CD4-positive, alpha-beta T cell (primary cell): ENCODE measurements around the gene GPR31. TPM values are rescaled to one million over a fixed set of nuclear protein-coding genes. Genes with fewer than 3 reads are reported as not detected.
A peak's percentile ranks its signal among the peaks of the same experiment; 100 is the strongest.

Experiments used
- ATAC-seq: fragments of 200-7000 bp; cut with Tn5 transposase; one replicate; pipeline ENCODE4 v1.10.0; 2022; ENCODE audit warnings: mild to moderate bottlenecking; ENCODE audit not compliant: poor library complexity
- CTCF ChIA-PET: fragments of 350-600 bp; sonication (Branson Sonifier 250); formaldehyde crosslinking; loops from one replicate; lab custom pipeline; 2021; ENCODE audit warnings: antibody characterized with exemption, inconsistent platforms; lab: Charles Lee
- POLR2A ChIA-PET: fragments of 350-600 bp; sonication (Branson Sonifier 250); formaldehyde crosslinking; loops from one replicate; lab custom pipeline; 2021; ENCODE audit warnings: antibody characterized with exemption, inconsistent platforms; lab: Charles Lee
- DNase-seq, 14 experiments: peaks; one replicate each; pipeline ENCODE4 v3.0.0-alpha.2; 2013 to 2020; ENCODE audit warnings: mixed read lengths in 2 of 14
- H3K27ac ChIP-seq, 2 donors: one replicate each; pipeline versions ENCODE4 v1.5.1 to v1.7.0; 2013; ENCODE audit warnings: low read length in 2 of 2, low read depth in 1 of 2, mild to moderate bottlenecking in 1 of 2
- H3K27me3 ChIP-seq, 2 experiments: 1 replicate in 1 of 2; 2 replicates in 1 of 2; pipeline versions ENCODE4 v1.6.1 to v1.7.0; 2013; ENCODE audit warnings: low read length in 2 of 2, control low read depth in 1 of 2, mild to moderate bottlenecking in 1 of 2, moderate library complexity in 1 of 2; ENCODE audit not compliant: insufficient read depth in 2 of 2, control insufficient read depth in 1 of 2
- H3K36me3 ChIP-seq: one replicate; pipeline ENCODE4 v1.6.1; 2013; ENCODE audit warnings: low read length, control low read depth; ENCODE audit not compliant: insufficient read depth
- H3K4me1 ChIP-seq: one replicate; pipeline ENCODE4 v1.6.1; 2013; ENCODE audit warnings: low read length, control low read depth; ENCODE audit not compliant: insufficient read depth
- H3K4me3 ChIP-seq: one replicate; pipeline ENCODE4 v1.5.1; 2013; ENCODE audit warnings: mild to moderate bottlenecking, low read length, moderate library complexity
- H3K9me3 ChIP-seq, 2 experiments: 1 replicate in 1 of 2; 2 replicates in 1 of 2; pipeline versions ENCODE4 v1.6.1 to v1.7.0; 2013; ENCODE audit warnings: low read length in 2 of 2, mild to moderate bottlenecking in 2 of 2, control low read depth in 1 of 2, moderate library complexity in 1 of 2; ENCODE audit not compliant: control insufficient read depth in 1 of 2, insufficient read depth in 1 of 2
- H3K27ac Mint-ChIP-seq: one replicate; pipeline ENCODE4 v1.8.0; 2020; ENCODE audit warnings: mixed read lengths
- H3K27me3 Mint-ChIP-seq: one replicate; pipeline ENCODE4 v1.8.0; 2021; ENCODE audit warnings: mixed read lengths
- H3K36me3 Mint-ChIP-seq: one replicate; pipeline ENCODE4 v1.8.0; 2021; ENCODE audit warnings: low read depth, mixed read lengths
- H3K4me1 Mint-ChIP-seq: one replicate; pipeline ENCODE4 v1.8.0; 2021; ENCODE audit warnings: low read depth, mixed read lengths
- H3K4me3 Mint-ChIP-seq: one replicate; pipeline ENCODE4 v1.8.0; 2020; ENCODE audit warnings: mild to moderate bottlenecking, mixed read lengths
- H3K9me3 Mint-ChIP-seq: one replicate; pipeline ENCODE4 v1.8.0; 2020; ENCODE audit warnings: mixed read lengths
- intact Hi-C, 2 experiments: fragments of 100-400 bp; cut with DNase I in 1 of 2; cut with micrococcal nuclease in 1 of 2; formaldehyde crosslinking; loops; one replicate each; pipeline versions ENCODE4 v1.15.1 to v1.9.0; 2023 to 2025; cut with DNase I, micrococcal nuclease
- total RNA-seq, 174 experiments: library from RNA in 2 of 174; stranded (reverse) in 2 of 174; gene quantifications; one replicate each; pipeline ENCODE4 v1.2.3 and lab custom pipeline; 2021 to 2026
- TF ChIP-seq, protein P1 (sequence below): fragments of 200-600 bp; IDR thresholded peaks from one replicate; pipeline ENCODE4 v1.8.0; 2022; ENCODE audit warnings: antibody characterized with exemption, mild to moderate bottlenecking

Gene GPR31
- total RNA-seq, 2 experiments from 2014 or later = not detected

DNA sequence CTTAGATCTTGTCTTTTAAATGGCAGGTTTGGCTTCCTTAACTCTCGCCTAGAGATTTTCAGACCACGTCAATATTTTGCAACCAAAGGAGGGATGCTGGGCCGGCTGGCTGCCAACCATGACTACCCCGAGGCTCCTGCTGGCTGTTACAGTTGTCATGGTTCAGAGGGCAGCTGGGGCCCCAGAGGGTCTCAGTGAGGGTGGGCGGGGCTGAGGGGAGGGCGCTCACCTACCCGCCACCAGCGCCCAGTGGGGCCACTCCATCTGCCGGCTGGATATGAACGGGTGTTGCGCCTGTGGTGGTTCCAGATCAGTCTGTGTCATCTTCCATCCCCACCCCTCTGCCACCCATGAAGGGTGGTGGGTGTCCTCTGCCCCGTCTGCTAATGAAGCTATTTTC, 12.3 kb downstream of the GPR31 start:
- DNase-seq (no peak), ATAC-seq (no peak)
- H3K4me3 ChIP-seq = no peak overlapping the region
- intact Hi-C loops = no loop called here
- no peak overlapping the region for H3K27ac Mint-ChIP-seq
- H3K27ac ChIP-seq = no peak overlapping the region
- H3K9me3 ChIP-seq = no peaks in the 10 kb centered on the region
- no peaks in the 10 kb centered on the region for H3K9me3 Mint-ChIP-seq
- POLR2A ChIA-PET = no interaction called here
- H3K4me3 Mint-ChIP-seq = no peak overlapping the region
- no peaks in the 10 kb centered on the region for H3K36me3 Mint-ChIP-seq
- CTCF ChIA-PET = no interaction called here
- TF ChIP-seq, protein P1, sequence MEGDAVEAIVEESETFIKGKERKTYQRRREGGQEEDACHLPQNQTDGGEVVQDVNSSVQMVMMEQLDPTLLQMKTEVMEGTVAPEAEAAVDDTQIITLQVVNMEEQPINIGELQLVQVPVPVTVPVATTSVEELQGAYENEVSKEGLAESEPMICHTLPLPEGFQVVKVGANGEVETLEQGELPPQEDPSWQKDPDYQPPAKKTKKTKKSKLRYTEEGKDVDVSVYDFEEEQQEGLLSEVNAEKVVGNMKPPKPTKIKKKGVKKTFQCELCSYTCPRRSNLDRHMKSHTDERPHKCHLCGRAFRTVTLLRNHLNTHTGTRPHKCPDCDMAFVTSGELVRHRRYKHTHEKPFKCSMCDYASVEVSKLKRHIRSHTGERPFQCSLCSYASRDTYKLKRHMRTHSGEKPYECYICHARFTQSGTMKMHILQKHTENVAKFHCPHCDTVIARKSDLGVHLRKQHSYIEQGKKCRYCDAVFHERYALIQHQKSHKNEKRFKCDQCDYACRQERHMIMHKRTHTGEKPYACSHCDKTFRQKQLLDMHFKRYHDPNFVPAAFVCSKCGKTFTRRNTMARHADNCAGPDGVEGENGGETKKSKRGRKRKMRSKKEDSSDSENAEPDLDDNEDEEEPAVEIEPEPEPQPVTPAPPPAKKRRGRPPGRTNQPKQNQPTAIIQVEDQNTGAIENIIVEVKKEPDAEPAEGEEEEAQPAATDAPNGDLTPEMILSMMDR = no peak
- H3K4me1 Mint-ChIP-seq = peaks cover 14% of the 10 kb centered on the region
- H3K4me1 ChIP-seq = peaks cover 18% of the 10 kb centered on the region
- no peaks in the 10 kb centered on the region for H3K27me3 ChIP-seq
- no peaks in the 10 kb centered on the region for H3K36me3 ChIP-seq
- peaks cover 6% of the 10 kb centered on the region for H3K27me3 Mint-ChIP-seq

DNA sequence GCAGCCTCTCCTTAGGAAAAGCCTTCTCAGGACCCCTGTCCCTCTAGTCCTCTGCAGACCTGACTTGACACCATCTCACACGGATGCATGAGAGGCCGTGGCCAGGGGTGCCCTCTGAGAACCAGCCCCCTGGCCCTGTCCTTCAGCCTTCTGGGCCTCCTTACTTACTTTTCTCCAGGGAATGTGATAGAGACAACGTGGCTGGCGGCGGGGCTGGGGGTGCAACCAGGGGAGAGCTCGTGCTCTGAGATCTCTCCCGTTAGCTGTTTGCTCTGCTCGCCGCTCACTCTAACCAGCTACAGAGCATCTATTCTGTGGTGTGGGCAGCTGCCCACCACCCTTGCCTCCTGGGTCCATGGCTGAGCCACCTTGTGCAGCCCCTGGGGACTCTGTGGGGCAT, 14.7 kb downstream of the GPR31 start:
- CTCF ChIA-PET = interaction anchor here (1.5 kb wide), 1 partner anchor 368 kb away, joined by 3 read pairs; no protein-coding TSS in a partner anchor

DNA sequence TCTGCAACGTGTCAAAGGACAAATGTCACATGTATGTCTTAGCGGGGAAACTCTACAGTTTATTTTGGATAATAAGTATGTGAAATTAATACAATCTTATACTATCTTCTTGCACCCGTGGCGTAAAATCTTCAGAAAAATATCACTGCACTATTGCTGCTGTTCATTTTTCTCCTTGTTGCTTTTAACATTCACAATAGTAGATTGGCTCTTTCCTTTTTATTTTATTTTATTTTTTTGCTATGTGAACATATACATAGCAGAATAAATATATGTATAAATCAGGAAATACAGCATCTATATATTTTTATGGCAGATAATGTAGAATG, 15.4 kb downstream of the GPR31 start:
- ChIA-PET CTCF (interaction anchor here (0.6 to 1.7 kb wide), 13 partner anchors 8 to 684 kb away, joined by 3 to 7 read pairs (median 4); partner anchors contain the start of gene CCR6), POLR2A (interaction anchor here (1.4 to 1.6 kb wide), 3 partner anchors 19 to 143 kb away, joined by 4 to 6 read pairs (median 4); partner anchors contain the start of genes CCR6 and CEP43)
- no peak overlapping the region for H3K4me3 ChIP-seq
- peaks cover 2% of the 10 kb centered on the region for H3K36me3 ChIP-seq
- intact Hi-C loops = loop anchor here (1.0 to 5.0 kb wide), 5 partner anchors 60 to 367 kb away; partner anchors contain the start of gene CEP43 (in 1 of the 2)
- DNase-seq = no peak
- H3K27me3 Mint-ChIP-seq = peaks cover 6% of the 10 kb centered on the region
- no peak overlapping the region for H3K27ac ChIP-seq
- peaks cover 19% of the 10 kb centered on the region for H3K4me1 ChIP-seq
- H3K27ac Mint-ChIP-seq = no peak overlapping the region
- no peaks in the 10 kb centered on the region for H3K27me3 ChIP-seq
- H3K9me3 ChIP-seq = no peaks in the 10 kb centered on the region
- no peak overlapping the region for H3K4me3 Mint-ChIP-seq
- no peaks in the 10 kb centered on the region for H3K9me3 Mint-ChIP-seq
- TF ChIP-seq, protein P1 = peak; percentile 2
- H3K4me1 Mint-ChIP-seq = peaks cover 36% of the 10 kb centered on the region
- ATAC-seq = no peak
- no peaks in the 10 kb centered on the region for H3K36me3 Mint-ChIP-seq

More for the DNA sequence above, 14.7 kb downstream of the GPR31 start:
- Mint-ChIP-seq H3K27me3 (peaks cover 6% of the 10 kb centered on the region), H3K9me3 (no peaks in the 10 kb centered on the region), H3K36me3 (no peaks in the 10 kb centered on the region), H3K4me1 (peaks cover 29% of the 10 kb centered on the region), H3K27ac (no peak overlapping the region), H3K4me3 (no peak overlapping the region)
- Histone ChIP-seq H3K4me3 (no peak overlapping the region), H3K9me3 (no peaks in the 10 kb centered on the region), H3K4me1 (peaks cover 19% of the 10 kb centered on the region), H3K27ac (no peak overlapping the region), H3K36me3 (no peaks in the 10 kb centered on the region), H3K27me3 (no peaks in the 10 kb centered on the region)
- ATAC-seq = no peak
- intact Hi-C loops = loop anchor here (2.0 to 5.0 kb wide), 3 partner anchors 61 to 356 kb away; partner anchors contain the start of gene CEP43 (in 1 of the 2)
- TF ChIP-seq, protein P1 = no peak
- POLR2A ChIA-PET = no interaction called here
- no peak for DNase-seq
